VCaP (cell line): ENCODE data around the gene ZSCAN9.

Experiments
- H3K27ac ChIP-seq: fragments of 450-650 bp; 2 replicates; pipeline ENCODE4 v1.5.1; 2017
- TF ChIP-seq, protein P1 (sequence below): fragments of 450-650 bp; conservative IDR thresholded peaks from 2 replicates; pipeline ENCODE4 v1.5.1; 2017; ENCODE audit warnings: mild to moderate bottlenecking, moderate library complexity

Gene ZSCAN9

DNA sequence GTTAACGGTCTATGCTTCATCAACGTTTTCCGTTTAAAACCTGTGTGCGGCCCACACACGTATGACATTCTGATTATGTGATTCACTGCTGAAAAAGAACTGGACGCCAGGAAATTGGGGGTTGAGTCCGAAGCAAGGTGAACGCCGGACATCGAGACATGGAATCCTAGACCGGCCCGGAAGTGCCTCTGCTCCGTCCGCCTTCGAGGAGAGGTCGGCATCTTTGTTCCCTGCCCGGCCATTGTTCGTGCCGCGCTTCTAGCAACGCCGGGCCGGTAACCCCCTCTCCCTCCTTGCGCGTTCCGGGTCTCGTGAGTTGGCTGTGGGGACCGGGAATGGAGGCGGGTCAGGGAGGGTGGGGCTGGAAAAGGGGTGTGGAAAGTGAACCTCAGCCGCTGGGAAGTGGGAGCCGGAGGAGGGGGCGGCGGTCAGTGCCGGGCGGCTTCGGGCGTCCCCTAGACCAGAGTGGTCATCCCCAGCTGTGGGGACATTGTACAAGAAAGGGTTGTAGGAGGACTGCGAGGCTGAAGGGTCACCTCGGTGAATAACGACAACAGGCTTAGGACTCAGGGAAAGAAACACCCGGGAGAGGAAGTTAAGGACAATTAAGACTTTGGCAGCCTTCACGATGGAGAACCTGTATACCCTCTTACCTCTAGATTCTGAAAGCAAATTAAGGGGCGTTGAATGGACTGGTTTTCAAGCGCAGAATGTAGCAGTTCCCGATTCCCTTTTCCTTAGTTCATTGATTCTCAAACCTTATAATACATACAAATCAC, at the start of gene ZSCAN9:
Gene ZSCAN9 (plus strand): TSS at position 220 of the 779 bp plus-strand sequence. CDS start 1,810 bp downstream, outside the sequence.
- peak within 1 kb of the TSS; percentile 81 for H3K27ac ChIP-seq

DNA sequence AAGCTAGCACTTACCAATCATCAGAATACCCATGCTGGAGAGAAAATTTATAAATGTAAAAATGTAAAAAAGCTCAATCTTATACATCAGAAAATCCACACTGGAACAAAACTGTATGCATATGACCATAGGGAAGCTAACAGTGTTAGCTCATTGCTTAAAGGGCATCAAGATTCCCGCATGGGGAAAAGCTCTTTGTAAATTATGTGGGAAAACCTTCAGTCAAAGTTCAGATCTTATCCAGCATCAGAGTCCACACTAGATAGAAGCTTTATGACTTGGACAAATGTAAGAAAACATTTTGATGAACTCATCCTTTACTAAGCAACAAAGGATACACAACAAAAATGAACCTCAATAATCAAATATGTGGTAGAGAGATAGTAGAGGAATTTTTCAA, 48.7 kb upstream of the ZSCAN9 start:
- TF ChIP-seq, protein P1, sequence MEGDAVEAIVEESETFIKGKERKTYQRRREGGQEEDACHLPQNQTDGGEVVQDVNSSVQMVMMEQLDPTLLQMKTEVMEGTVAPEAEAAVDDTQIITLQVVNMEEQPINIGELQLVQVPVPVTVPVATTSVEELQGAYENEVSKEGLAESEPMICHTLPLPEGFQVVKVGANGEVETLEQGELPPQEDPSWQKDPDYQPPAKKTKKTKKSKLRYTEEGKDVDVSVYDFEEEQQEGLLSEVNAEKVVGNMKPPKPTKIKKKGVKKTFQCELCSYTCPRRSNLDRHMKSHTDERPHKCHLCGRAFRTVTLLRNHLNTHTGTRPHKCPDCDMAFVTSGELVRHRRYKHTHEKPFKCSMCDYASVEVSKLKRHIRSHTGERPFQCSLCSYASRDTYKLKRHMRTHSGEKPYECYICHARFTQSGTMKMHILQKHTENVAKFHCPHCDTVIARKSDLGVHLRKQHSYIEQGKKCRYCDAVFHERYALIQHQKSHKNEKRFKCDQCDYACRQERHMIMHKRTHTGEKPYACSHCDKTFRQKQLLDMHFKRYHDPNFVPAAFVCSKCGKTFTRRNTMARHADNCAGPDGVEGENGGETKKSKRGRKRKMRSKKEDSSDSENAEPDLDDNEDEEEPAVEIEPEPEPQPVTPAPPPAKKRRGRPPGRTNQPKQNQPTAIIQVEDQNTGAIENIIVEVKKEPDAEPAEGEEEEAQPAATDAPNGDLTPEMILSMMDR, result no peak
- H3K27ac ChIP-seq, result no peak overlapping the region

More for the DNA sequence above, at the start of gene ZSCAN9:
- TF ChIP-seq, protein P1, result no peak

DNA sequence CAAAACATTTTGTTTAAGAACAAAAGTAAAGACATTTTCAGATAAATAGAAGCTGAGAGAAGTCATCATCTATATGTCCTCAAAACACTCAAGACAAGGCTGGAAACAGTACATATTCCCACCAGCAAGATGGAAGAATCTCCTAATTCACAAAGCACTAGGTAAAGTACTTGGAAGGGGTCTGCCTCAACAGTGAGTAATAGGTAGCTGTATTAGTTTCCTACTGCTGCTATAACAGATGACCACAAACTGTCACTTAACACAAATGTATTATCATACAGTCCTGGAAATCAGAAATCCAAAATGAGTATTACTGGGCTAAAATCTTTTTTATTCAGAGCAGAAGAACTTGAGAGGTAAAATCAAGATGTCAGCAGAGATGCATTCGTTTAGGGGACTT, 42.8 kb upstream of the ZSCAN9 start:
- TF ChIP-seq, protein P1, result no peak
- H3K27ac ChIP-seq, result no peak overlapping the region

DNA sequence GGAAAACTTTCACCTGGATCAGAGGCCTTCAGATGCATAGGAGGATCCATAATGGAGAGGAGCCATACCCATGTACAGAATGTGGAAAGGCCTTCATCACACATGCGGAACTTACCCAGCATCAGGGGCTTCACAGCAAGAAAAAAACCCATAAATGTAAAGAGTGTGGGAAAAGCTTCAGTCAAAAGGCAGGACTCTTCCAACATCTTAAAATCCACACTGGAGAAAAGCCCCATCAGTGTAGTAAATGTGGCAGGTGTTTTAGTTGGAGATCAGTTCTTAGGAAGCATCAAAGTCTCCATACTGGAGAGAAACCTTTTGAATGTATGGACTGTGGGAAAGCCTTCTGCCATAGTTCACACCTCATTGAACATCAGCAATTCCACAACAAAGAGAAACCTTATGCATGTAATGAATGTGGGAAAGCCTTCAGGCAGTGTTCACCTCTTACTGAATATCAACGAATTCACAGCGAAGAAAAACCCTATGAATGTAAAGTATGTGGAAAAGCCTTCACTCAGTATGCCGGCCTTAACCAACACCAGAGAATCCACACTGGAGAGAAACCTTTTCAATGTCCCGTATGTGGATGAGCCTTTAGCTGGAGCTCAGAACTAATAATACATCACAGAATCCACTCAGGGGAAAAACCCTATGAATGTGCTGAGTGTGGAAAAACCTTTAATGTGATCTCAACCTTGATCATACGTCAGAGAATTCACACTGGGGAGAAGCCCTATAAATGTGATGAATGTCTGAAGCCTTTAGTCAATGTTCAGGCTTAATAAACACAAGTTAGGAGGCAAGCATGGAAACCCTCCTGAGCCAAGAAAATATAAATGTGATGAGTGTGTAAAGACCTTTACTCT, 36.7 kb upstream of the ZSCAN9 start:
- H3K27ac ChIP-seq, result no peak overlapping the region
- TF ChIP-seq, protein P1, result no peak

DNA sequence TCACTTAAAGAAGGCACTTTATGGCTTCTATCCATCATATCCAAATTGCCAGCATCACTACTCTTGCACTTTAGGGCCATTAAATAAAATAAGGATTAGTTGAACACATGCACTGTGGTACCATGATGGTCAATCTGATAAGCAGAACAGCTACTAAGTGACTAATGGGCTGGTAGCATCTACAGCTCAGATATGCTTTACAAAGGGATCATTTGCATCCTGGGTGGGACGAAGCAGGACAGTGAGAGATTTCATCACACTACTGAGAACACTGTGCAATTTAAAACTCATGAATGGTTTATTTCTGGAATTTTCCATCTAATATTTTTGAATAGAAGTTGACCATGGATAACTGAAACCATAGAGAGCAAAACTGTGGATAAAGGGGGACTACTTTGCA, 25.1 kb upstream of the ZSCAN9 start:
- H3K27ac ChIP-seq, result no peak overlapping the region
- TF ChIP-seq, protein P1, result no peak

DNA sequence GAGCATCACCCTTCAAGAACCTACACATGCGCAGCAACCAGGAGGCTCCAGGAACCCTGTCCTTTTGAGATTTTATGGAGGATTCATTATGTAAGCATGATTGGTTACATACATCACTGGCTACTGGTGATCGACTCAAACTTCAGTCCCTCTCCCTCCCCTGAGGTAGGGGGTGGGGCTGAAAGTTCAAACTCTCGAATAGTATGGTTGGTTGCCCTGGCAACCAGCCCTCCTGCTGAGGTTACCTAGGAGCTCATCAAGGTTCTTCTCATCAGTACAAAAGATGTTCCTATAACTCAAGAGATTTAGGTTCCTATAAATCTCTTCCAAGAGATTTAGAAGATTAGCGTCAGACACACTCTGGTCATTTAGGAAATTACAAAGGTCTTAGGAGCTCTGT, 21.9 kb upstream of the ZSCAN9 start:
- TF ChIP-seq, protein P1, result no peak

DNA sequence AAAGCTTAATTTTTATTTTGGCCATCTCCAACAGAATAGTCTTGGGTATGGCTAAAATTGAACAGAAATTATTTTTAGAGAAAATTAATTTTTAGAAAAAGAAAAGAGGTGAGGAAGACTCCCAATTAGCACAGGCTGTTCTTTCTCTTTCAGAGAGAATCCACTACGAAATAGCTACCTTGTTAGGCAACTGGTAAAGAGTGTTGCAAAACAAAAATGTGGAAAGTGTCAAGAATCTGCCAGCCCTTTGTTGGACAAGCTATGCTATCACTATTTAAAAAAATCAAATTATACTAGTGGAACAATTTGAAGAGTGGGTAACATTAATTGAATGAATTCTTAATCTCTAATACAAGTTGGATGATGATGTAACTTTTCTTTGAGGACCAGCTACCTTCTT, 19.2 kb upstream of the ZSCAN9 start:
- H3K27ac ChIP-seq, result peak overlapping the region; percentile 32; the same call in 1 of the 2 replicates
- TF ChIP-seq, protein P1, result no peak

More for the DNA sequence above, 21.9 kb upstream of the ZSCAN9 start:
- no peak overlapping the region for H3K27ac ChIP-seq
